VCaP (cell line): ENCODE data around the gene TRIM24.

Experiments
- H3K27ac ChIP-seq: fragments of 450-650 bp; 2 replicates; pipeline ENCODE4 v1.5.1; 2017
- TF ChIP-seq, protein P1 (sequence below): fragments of 450-650 bp; conservative IDR thresholded peaks from 2 replicates; pipeline ENCODE4 v1.5.1; 2017; ENCODE audit warnings: mild to moderate bottlenecking, moderate library complexity

The TRIM24 gene

DNA sequence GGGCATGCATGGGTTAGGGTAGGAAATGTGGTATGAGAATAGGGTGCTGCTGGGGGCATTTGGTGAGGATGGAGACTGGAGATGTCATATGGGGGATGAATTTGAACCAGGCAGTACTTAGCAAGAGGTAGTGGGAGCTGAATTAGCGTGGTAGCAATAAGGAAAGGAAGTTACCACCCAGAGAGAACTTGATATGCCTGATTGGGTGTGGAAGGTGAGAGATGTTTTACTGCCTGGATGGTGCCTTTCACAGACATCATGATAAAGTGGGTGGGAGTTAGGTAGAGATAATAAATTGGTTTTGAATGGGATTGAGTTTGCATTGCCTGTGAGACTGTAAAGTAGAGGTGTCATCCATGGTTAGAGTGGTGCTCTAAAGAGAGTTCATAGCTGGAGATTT is 46.7 kb downstream of the TRIM24 start:
- no peak overlapping the region for H3K27ac ChIP-seq
- TF ChIP-seq, protein P1, sequence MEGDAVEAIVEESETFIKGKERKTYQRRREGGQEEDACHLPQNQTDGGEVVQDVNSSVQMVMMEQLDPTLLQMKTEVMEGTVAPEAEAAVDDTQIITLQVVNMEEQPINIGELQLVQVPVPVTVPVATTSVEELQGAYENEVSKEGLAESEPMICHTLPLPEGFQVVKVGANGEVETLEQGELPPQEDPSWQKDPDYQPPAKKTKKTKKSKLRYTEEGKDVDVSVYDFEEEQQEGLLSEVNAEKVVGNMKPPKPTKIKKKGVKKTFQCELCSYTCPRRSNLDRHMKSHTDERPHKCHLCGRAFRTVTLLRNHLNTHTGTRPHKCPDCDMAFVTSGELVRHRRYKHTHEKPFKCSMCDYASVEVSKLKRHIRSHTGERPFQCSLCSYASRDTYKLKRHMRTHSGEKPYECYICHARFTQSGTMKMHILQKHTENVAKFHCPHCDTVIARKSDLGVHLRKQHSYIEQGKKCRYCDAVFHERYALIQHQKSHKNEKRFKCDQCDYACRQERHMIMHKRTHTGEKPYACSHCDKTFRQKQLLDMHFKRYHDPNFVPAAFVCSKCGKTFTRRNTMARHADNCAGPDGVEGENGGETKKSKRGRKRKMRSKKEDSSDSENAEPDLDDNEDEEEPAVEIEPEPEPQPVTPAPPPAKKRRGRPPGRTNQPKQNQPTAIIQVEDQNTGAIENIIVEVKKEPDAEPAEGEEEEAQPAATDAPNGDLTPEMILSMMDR = no peak

DNA sequence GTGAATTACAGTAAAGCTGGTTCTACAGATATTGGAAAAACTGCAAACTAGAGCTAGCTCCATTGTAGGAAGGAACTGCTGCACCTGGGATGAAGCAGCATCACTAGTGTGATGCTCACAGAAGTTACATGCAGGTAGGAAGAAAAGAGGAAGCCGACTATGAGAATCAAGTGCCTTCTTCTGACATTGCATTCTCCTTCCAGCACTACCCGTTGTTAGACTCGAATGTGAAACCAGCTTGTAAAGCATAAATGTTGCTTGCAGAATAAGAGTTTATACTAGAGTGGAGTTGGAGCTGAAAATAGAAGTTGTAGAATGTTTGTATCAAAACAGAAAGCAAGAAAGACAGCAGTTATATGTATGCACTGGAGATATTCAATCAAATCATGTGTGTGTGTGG is 49.9 kb downstream of the TRIM24 start:
- no peak overlapping the region for H3K27ac ChIP-seq
- TF ChIP-seq, protein P1 = no peak

DNA sequence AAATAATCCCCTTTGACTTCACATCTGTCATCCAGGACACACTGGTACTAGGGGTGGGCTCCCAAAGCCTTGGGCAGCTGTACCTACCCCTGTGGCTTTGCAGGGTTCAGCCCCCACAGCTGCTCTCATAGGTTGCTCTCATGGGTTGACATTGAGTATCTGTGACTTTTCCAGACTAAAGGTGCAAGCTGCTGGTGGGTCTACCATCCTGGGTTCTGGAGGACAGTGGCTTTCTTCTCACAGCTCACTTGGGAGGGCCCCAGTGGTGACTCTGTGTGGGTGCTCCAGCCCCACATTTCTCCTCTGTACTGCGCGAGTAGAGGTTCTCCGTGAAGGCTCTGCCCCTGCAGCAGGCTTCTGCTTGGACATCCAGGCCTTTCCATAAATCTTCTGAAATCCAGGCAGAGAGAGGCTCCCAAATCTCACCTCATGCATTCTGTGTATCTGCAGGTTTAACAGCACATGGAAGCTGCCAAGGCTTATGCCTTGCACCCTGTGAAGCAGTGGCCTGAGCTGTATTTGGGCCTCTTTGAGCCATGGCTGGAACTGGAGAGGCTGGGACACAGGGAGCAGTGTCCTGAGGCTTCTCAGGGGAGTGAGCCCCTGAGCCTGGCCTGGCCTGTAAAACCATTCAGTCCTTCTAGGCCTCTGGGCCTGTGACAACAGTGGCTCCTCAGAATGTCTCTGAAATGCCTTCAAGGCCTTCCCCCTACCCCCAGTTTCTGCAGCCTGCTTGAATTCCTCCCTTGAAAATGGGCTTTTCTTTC is 52.2 kb downstream of the TRIM24 start:
- TF ChIP-seq, protein P1 = no peak
- no peak overlapping the region for H3K27ac ChIP-seq

DNA sequence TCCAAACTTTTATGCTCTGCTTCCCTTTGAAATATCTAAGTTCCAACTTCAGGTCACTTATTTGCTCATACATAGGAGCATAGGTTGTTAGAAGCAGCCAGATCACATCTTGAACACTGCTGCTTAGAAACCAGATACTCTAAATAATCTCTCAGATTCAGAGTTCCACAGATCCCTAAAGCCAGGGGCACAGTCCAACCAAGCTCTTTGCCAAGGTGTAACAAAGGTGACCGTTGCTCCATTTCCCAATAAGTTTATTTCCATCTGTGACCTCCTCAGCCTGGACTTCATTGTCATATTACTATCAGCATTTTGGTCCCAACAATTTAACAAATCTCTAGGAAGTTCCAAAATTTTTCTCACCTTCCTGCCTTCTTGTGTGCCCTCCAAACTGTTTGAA is 52.8 kb downstream of the TRIM24 start:
- TF ChIP-seq, protein P1 = no peak
- H3K27ac ChIP-seq = peak overlapping the region; percentile 34

DNA sequence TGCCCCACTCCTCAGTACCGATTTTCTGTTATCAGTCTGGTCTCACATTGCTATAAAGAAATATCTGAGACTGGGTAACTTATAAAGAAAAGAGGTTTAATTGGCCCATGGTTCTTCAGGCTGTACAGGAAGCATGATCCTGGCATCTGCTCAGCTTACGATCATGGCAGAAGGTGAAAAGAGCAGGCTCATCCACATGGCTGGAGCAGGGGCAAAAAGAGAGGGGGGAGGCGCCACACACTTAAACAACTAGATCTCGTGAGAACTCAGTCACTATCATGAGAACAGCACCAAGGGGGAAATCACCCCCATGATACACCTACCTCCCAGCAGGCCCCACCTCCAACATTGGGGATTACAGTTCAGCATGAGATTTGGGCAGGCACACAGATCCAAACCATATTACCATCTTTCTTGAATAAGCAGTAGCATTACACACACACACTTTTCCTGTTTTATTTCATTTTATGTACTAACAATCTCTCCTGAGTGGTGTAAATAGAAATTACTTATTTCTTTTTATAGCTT is 53.3 kb downstream of the TRIM24 start:
- TF ChIP-seq, protein P1 = no peak

DNA sequence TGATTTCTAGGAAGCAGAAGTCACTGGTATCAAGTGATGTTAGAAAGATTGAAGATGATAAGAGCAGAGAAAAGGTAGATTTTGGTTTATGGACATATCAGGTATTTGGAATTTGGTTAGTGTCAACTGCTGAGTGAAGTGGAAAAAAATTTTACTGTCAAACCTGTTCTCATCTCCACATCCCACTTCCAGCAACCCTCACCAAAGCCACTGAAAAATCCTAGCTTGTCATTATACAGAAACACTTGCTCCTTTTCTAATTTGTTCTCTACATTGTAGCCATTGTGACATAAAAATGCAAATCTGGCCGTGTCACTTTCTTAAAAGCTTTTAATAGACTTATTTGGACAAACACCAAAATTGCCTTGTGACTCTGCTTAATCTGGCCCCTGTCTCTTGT is 54.0 kb downstream of the TRIM24 start:
- H3K27ac ChIP-seq = peak overlapping the region; percentile 34
- TF ChIP-seq, protein P1 = no peak

More for the DNA sequence above, 53.3 kb downstream of the TRIM24 start:
- H3K27ac ChIP-seq = peak overlapping the region; percentile 34

DNA sequence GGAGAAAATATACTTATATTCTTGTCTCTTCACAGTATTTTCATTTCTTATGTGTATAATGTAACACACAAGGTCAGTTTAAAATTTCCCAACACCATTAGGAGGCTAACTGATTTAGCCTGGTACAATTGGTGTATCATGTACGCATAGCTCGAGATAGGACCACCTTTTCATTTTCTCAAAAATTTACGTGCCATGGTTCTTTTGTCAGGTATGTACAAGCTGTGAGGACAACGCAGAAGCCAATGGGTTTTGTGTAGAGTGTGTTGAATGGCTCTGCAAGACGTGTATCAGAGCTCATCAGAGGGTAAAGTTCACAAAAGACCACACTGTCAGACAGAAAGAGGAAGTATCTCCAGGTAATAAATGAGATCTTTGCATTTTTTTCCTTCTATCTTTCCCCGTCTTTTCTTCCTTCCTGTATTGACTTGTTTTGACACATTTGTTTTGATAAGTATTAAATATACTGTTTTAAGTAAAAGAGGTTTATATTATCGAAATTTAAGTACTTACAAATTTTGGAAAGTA is 55.0 kb downstream of the TRIM24 start:
- H3K27ac ChIP-seq = peak overlapping the region; percentile 34; the same call in 1 of the 2 replicates

More for the DNA sequence above, 55.0 kb downstream of the TRIM24 start:
- TF ChIP-seq, protein P1 = no peak
